GM12864 (cell line): ENCODE measurements around the gene AEBP1.

ENCODE experiments used
- DNase-seq: peaks from one replicate; pipeline ENCODE4 v3.0.0-alpha.2; 2011; ENCODE audit warnings: low read depth
- H3K4me3 ChIP-seq: 2 replicates; pipeline ENCODE4 v1.5.1; 2011; ENCODE audit warnings: mild to moderate bottlenecking, low read depth, low read length, control low read depth
- CTCF ChIP-seq: IDR thresholded peaks from 2 replicates; pipeline ENCODE4 v1.5.1; 2011; ENCODE audit warnings: low read depth, mild to moderate bottlenecking, moderate library complexity, low read length, control low read depth, inconsistent platforms; ENCODE audit errors: missing control alignments

The AEBP1 gene

GRCh38 chr7:44116789-44117666, 12.9 kb downstream of the AEBP1 start:
- TF ChIP-seq CTCF: no peak
- no peak overlapping the region for H3K4me3 ChIP-seq
- no peak for DNase-seq

- no peak for DNase-seq
- H3K4me3 ChIP-seq: no peak overlapping the region
- no peak for TF ChIP-seq CTCF
Measured at GRCh38 chr7:44117801-44118429, 13.8 kb downstream of the AEBP1 start.

GRCh38 chr7:44119829-44120380, 15.8 kb downstream of the AEBP1 start:
- no peak overlapping the region for H3K4me3 ChIP-seq
- no peak for DNase-seq
- TF ChIP-seq CTCF: no peak

- H3K4me3 ChIP-seq: no peak overlapping the region
- DNase-seq: no peak
- no peak for TF ChIP-seq CTCF
Measured at GRCh38 chr7:44120395-44120794, 16.2 kb downstream of the AEBP1 start.

GRCh38 chr7:44121761-44122420, 17.7 kb downstream of the AEBP1 start:
- DNase-seq: no peak
- no peak for TF ChIP-seq CTCF
- peak overlapping the region; percentile 81; the same call in 1 of the 2 replicates for H3K4me3 ChIP-seq

GRCh38 chr7:44122529-44122928, 18.4 kb downstream of the AEBP1 start:
- DNase-seq: no peak
- no peak for TF ChIP-seq CTCF

More at GRCh38 chr7:44122529-44122928, 18.4 kb downstream of the AEBP1 start:
- peak overlapping the region; percentile 81 for H3K4me3 ChIP-seq
